WTC11 (cell line): Measurements from ENCODE around the gene GRM1.

Source experiments
- CBFB ChIP-seq: sonication (generic); formaldehyde crosslinking; IDR thresholded peaks from 2 replicates; pipeline ENCODE4 v1.8.1; 2022; ENCODE audit warnings: mild to moderate bottlenecking, low read depth, missing genetic modification reagents
- NFYB ChIP-seq: sonication (generic); formaldehyde crosslinking; conservative IDR thresholded peaks from 2 replicates; pipeline ENCODE4 v1.8.0; 2022; ENCODE audit warnings: low read depth, missing genetic modification reagents
- TF ChIP-seq, protein P1 (sequence below): fragments of 200-600 bp; IDR thresholded peaks from 2 replicates; pipeline ENCODE4 v1.8.0; 2022; ENCODE audit warnings: antibody characterized with exemption
- TF ChIP-seq, protein P2 (sequence below): sonication (generic); formaldehyde crosslinking; IDR thresholded peaks from 2 replicates; pipeline ENCODE4 v1.8.0; 2022; ENCODE audit warnings: mild to moderate bottlenecking, missing genetic modification reagents

DNA sequence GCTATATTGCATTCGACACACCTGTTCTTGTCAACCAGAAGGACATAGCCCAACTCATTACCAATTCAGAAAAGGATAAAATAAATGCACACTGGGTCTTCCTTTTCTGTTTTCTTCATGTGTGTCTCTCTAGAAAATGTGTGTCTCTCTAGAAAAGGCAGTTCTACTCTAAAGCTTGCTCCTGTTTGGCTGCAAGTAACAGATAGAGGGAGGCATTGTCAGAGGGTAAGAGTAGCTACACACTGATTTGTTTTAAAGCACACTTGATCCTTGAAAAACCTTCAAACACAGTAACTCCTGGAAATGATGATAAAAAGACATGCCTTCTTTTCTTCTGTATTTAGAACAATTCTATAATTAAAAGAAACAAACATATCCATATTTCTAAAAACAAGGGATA lies 21.3 kb downstream of the GRM1 start:
- TF ChIP-seq, protein P1, sequence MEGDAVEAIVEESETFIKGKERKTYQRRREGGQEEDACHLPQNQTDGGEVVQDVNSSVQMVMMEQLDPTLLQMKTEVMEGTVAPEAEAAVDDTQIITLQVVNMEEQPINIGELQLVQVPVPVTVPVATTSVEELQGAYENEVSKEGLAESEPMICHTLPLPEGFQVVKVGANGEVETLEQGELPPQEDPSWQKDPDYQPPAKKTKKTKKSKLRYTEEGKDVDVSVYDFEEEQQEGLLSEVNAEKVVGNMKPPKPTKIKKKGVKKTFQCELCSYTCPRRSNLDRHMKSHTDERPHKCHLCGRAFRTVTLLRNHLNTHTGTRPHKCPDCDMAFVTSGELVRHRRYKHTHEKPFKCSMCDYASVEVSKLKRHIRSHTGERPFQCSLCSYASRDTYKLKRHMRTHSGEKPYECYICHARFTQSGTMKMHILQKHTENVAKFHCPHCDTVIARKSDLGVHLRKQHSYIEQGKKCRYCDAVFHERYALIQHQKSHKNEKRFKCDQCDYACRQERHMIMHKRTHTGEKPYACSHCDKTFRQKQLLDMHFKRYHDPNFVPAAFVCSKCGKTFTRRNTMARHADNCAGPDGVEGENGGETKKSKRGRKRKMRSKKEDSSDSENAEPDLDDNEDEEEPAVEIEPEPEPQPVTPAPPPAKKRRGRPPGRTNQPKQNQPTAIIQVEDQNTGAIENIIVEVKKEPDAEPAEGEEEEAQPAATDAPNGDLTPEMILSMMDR: no peak
- TF ChIP-seq, protein P2, sequence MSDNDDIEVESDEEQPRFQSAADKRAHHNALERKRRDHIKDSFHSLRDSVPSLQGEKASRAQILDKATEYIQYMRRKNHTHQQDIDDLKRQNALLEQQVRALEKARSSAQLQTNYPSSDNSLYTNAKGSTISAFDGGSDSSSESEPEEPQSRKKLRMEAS (CRISPR knock-in tag): no peak
- TF ChIP-seq NFYB (CRISPR knock-in tag): no peak
- TF ChIP-seq CBFB (CRISPR knock-in tag): no peak
